HCT116 (cell line): Measurements from ENCODE around the gene ALAS1. TPM values are rescaled to one million over a fixed set of nuclear protein-coding genes. Genes with fewer than 3 reads are reported as not detected.

Experiments used
- ATAC-seq: fragments of 200-7000 bp; cut with Tn5 transposase; 2 replicates; pipeline ENCODE4 v1.9.1; 2020; ENCODE audit warnings: mild to moderate bottlenecking, moderate library complexity
- BruUV-seq: library from RNA; stranded (reverse); fragments of 400-500 nt; replicated peaks from 2 replicates; lab custom pipeline; 2021; lab: Mats Ljungman, UMichigan
- CTCF ChIA-PET: fragments of 300-600 bp; sonication (Branson Sonifier 250); formaldehyde crosslinking; loops from one replicate; lab custom pipeline; 2021; ENCODE audit warnings: antibody characterized with exemption; lab: Charles Lee
- POLR2A ChIA-PET: fragments of 300-600, 350-600 bp; sonication (Branson Sonifier 250); formaldehyde crosslinking; loops from one replicate; lab custom pipeline; 2021; ENCODE audit warnings: antibody characterized with exemption; lab: Charles Lee
- RAD21 ChIA-PET, 2 experiments: fragments of 300-600 bp; sonication (Branson Sonifier 250); formaldehyde crosslinking; loops; one replicate each; lab custom pipeline; 2023; ENCODE audit warnings: low total read pairs in 2 of 2; ENCODE audit not compliant: uncharacterized antibody in 2 of 2, unreplicated experiment in 2 of 2, low non-redundant PET in 1 of 2; lab: Charles Lee
- DNase-seq: peaks from one replicate; pipeline ENCODE4 v3.0.0-alpha.2; 2010; ENCODE audit warnings: low read depth, low spot score
- H2AFZ ChIP-seq: fragments of 200-600 bp; shearing (Covaris generic), sonication (generic); 2 replicates; pipeline ENCODE4 v1.6.1; 2017; ENCODE audit warnings: low read depth, mixed run types, mixed read lengths, antibody characterized with exemption, low read length; ENCODE audit not compliant: poor library complexity, severe bottlenecking
- H3K27ac ChIP-seq: 2 replicates; pipeline ENCODE4 v1.5.1; 2012; ENCODE audit warnings: low read depth, low read length
- H3K27me3 ChIP-seq: fragments of 200-600 bp; sonication (generic); 2 replicates; pipeline ENCODE4 v1.6.1; 2016; ENCODE audit warnings: mixed run types, low read length, mixed read lengths; ENCODE audit not compliant: insufficient read depth
- H3K36me3 ChIP-seq, 2 experiments: fragments of 200-500 bp in 1 of 2; fragments of 200-600 bp in 1 of 2; sonication (Bioruptor generic) in 1 of 2; sonication (generic) in 1 of 2; 2 replicates each; pipeline versions ENCODE4 v1.5.1 to v1.6.1; 2014 to 2016; ENCODE audit warnings: low read length in 2 of 2, inconsistent platforms in 1 of 2, mixed read lengths in 1 of 2, mixed run types in 1 of 2; ENCODE audit not compliant: insufficient read depth in 2 of 2, control insufficient read depth in 1 of 2
- H3K4me1 ChIP-seq, 2 experiments: fragments of 200-600 bp in 1 of 2; sonication (generic) in 1 of 2; 2 replicates each; pipeline versions ENCODE4 v1.5.1 to v1.6.1; 2012 to 2017; ENCODE audit warnings: low read length in 2 of 2, inconsistent platforms in 1 of 2, mild to moderate bottlenecking in 1 of 2, mixed read lengths in 1 of 2, mixed run types in 1 of 2, moderate library complexity in 1 of 2; ENCODE audit not compliant: insufficient read depth in 2 of 2, control insufficient read depth in 1 of 2
- H3K4me2 ChIP-seq: fragments of 200-600 bp; sonication (generic); 2 replicates; pipeline ENCODE4 v1.6.1; 2017; ENCODE audit warnings: mixed run types, low read length, mixed read lengths
- H3K4me3 ChIP-seq, 2 experiments: fragments of 200-600 bp in 1 of 2; sonication (generic) in 1 of 2; replicated peaks in 1 of 2; 2 replicates each; pipeline ENCODE4 v1.5.1; 2011 to 2016; ENCODE audit warnings: low read length in 2 of 2, control low read depth in 1 of 2, low read depth in 1 of 2, mild to moderate bottlenecking in 1 of 2, mixed read lengths in 1 of 2, mixed run types in 1 of 2
- H3K79me2 ChIP-seq: fragments of 200-600 bp; sonication (generic); 2 replicates; pipeline ENCODE4 v1.6.1; 2017; ENCODE audit warnings: mild to moderate bottlenecking, mixed run types, low read length, moderate library complexity, mixed read lengths; ENCODE audit not compliant: insufficient read depth
- H3K9ac ChIP-seq: fragments of 200-600 bp; sonication (generic); 2 replicates; pipeline ENCODE4 v1.6.1; 2016; ENCODE audit warnings: low read length, mixed read lengths
- H3K9me2 ChIP-seq: fragments of 200-600 bp; sonication (generic), shearing (Covaris generic); 2 replicates; pipeline ENCODE4 v1.6.1; 2017; ENCODE audit warnings: mixed run types, mild to moderate bottlenecking, moderate library complexity; ENCODE audit not compliant: insufficient read depth
- H3K9me3 ChIP-seq, 2 experiments: fragments of 200-500 bp in 1 of 2; fragments of 200-600 bp in 1 of 2; sonication (Bioruptor generic) in 1 of 2; sonication (generic) in 1 of 2; 2 replicates each; pipeline ENCODE4 v1.6.1; 2014 to 2017; ENCODE audit warnings: low read length in 2 of 2, mixed read lengths in 2 of 2, inconsistent platforms in 1 of 2, low read depth in 1 of 2, mild to moderate bottlenecking in 1 of 2, mixed run types in 1 of 2, moderate library complexity in 1 of 2; ENCODE audit not compliant: control insufficient read depth in 1 of 2, insufficient read depth in 1 of 2
- H4K20me1 ChIP-seq: fragments of 200-600 bp; sonication (generic), shearing (Covaris generic); 2 replicates; pipeline ENCODE4 v1.6.1; 2017; ENCODE audit warnings: mixed run types, mild to moderate bottlenecking, moderate library complexity; ENCODE audit not compliant: insufficient read depth
- CBX3 ChIP-seq: IDR thresholded peaks from 2 replicates; pipeline ENCODE4 v1.6.1; 2012; ENCODE audit warnings: low read depth
- CTCF ChIP-seq, 3 experiments: fragments of 200-600 bp in 1 of 3; sonication (generic) in 1 of 3; IDR thresholded peaks in 2 of 3; conservative IDR thresholded peaks in 1 of 3; 2 replicates each; pipeline ENCODE4 v1.5.1; 2012 to 2017; ENCODE audit warnings: low read depth in 2 of 3, low read length in 2 of 3, antibody characterized with exemption in 1 of 3, borderline replicate concordance in 1 of 3, control low read depth in 1 of 3, mild to moderate bottlenecking in 1 of 3, mixed read lengths in 1 of 3, mixed run types in 1 of 3, moderate library complexity in 1 of 3; ENCODE audit not compliant: insufficient read depth in 1 of 3
- ELF1 ChIP-seq: IDR thresholded peaks from 2 replicates; pipeline ENCODE4 v1.6.1; 2012; ENCODE audit warnings: low read depth, borderline replicate concordance
- EZH2phosphoT487 ChIP-seq: fragments of 200-600 bp; IDR thresholded peaks from 2 replicates; pipeline ENCODE4 v1.6.1; 2018; ENCODE audit warnings: antibody characterized with exemption, borderline replicate concordance
- SP1 ChIP-seq: IDR thresholded peaks from 2 replicates; pipeline ENCODE4 v1.6.1; 2012; ENCODE audit warnings: low read depth
- TCF7L2 ChIP-seq: IDR thresholded peaks from 2 replicates; pipeline ENCODE4 v1.7.0; 2011; ENCODE audit warnings: borderline replicate concordance, inconsistent platforms; ENCODE audit not compliant: insufficient read depth, insufficient read length; ENCODE audit errors: extremely low read depth
- YY1 ChIP-seq: IDR thresholded peaks from 2 replicates; pipeline ENCODE4 v1.6.1; 2011; ENCODE audit warnings: low read length, low read depth, moderate library complexity, mild to moderate bottlenecking; ENCODE audit not compliant: insufficient replicate concordance; ENCODE audit errors: extremely low read depth
- intact Hi-C: fragments of 100-400 bp; cut with micrococcal nuclease; formaldehyde crosslinking; loops from 2 replicates; pipeline ENCODE4 v1.10.0; 2022
- total RNA-seq: library from RNA; stranded (reverse); gene quantifications from one replicate; pipeline ENCODE4 v1.2.1, GENCODE V29; 2021; ENCODE audit not compliant: unreplicated experiment

ALAS1 gene
- total RNA-seq, 1 experiment from 2014 or later, result 74.0 TPM

- peak overlapping the region; percentile 17; the same call in 1 of the 2 replicates for H3K27ac ChIP-seq
- H4K20me1 ChIP-seq, result no peaks in the 10 kb centered on the region
- no peaks in the 10 kb centered on the region for H3K9me2 ChIP-seq
- H3K79me2 ChIP-seq, result peaks cover 18% of the 10 kb centered on the region
- ChIA-PET POLR2A (interaction anchor here (1.4 kb wide), 1 partner anchor 8 kb away, joined by 3 read pairs; no protein-coding TSS in a partner anchor), RAD21 (no interaction called here), CTCF (interaction anchor here (0.9 to 2.8 kb wide), 6 partner anchors 8 to 153 kb away, joined by 3 to 37 read pairs (median 6); no protein-coding TSS in a partner anchor)
- H3K27me3 ChIP-seq, result no peaks in the 10 kb centered on the region
- H3K9me3 ChIP-seq, result no peaks in the 10 kb centered on the region
- H2AFZ ChIP-seq, result no peak overlapping the region
- H3K9ac ChIP-seq, result no peak overlapping the region
- DNase-seq (no peak), ATAC-seq (no peak)
- BruUV-seq, result no TSS peak
- H3K4me1 ChIP-seq, result peaks cover 11 to 14% of the 10 kb centered on the region in 2 experiments
- intact Hi-C loops, result no loop called here
- no peak overlapping the region for H3K4me2 ChIP-seq
- no peak overlapping the region for H3K4me3 ChIP-seq
- H3K36me3 ChIP-seq, result peaks cover 17% of the 10 kb centered on the region in 2 experiments; a peak in 3 of 4 replicates
- TF ChIP-seq ELF1 (no peak), CTCF (IDR thresholded peaks at IDR 0.05 in 2 of 3, conservative IDR thresholded peaks at IDR 0.05 in 1 of 3; ENCODE audit: borderline replicate concordance in 1 of 3, insufficient read depth in 1 of 3, low read depth in 2 of 3, low read length in 2 of 3) (peak in 2 of 3 experiments; percentile 9 to 40; a peak in 2 of 6 replicates), EZH2phosphoT487 (no peak), TCF7L2 (no peak), CBX3 (no peak), YY1 (no peak), SP1 (no peak)
Observed at GRCh38 chr3:52232279-52233107, 34.5 kb downstream of the ALAS1 start.
